GM12801 (cell line): Measurements from ENCODE around the gene MYRFL.

Source experiments
- TF ChIP-seq, protein P1 (sequence below): IDR thresholded peaks from one replicate; pipeline ENCODE4 v1.5.1; 2011; ENCODE audit warnings: control low read depth; ENCODE audit not compliant: insufficient read length; ENCODE audit errors: extremely low read depth

The MYRFL gene

DNA sequence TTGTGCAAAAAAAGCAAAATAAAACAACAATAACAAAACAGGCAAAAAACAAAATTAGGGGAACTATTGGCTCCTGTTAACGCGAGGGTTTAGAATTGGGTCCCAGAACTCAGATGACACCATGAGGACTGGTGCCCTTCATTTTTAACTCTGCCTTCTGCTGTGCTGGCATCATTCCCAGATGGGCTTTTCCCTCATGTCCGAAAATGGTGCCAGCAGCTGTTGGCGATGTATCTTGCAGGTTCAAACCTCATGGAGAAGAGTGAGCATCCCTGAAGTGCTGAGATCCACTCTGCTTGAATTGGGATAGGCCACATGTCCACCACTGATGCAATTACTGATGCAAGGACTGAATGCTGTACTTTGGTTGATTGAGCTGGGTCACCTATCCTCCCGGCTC lies 61.1 kb downstream of the MYRFL start:
- TF ChIP-seq, protein P1, sequence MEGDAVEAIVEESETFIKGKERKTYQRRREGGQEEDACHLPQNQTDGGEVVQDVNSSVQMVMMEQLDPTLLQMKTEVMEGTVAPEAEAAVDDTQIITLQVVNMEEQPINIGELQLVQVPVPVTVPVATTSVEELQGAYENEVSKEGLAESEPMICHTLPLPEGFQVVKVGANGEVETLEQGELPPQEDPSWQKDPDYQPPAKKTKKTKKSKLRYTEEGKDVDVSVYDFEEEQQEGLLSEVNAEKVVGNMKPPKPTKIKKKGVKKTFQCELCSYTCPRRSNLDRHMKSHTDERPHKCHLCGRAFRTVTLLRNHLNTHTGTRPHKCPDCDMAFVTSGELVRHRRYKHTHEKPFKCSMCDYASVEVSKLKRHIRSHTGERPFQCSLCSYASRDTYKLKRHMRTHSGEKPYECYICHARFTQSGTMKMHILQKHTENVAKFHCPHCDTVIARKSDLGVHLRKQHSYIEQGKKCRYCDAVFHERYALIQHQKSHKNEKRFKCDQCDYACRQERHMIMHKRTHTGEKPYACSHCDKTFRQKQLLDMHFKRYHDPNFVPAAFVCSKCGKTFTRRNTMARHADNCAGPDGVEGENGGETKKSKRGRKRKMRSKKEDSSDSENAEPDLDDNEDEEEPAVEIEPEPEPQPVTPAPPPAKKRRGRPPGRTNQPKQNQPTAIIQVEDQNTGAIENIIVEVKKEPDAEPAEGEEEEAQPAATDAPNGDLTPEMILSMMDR, result no peak

DNA sequence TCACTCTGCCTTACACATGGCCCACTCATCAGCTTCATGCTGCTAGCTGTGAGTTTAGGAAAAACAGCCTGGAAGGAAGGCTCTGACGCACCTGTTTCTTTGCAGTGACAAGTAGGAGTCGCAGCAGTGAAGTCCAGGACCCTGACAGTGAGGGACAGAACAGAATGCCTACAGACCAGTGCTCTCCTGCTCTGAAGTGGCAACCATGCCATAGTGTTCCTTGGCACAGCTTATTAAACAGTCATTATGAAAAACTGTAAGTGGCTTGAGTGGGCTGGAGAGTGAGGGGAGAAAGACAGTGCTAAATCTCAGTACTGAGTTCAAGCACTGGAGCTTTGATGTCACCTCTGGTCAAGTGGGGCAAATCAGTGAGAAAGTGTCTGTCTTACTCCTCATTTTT lies 61.7 kb downstream of the MYRFL start:
- TF ChIP-seq, protein P1, result no peak

DNA sequence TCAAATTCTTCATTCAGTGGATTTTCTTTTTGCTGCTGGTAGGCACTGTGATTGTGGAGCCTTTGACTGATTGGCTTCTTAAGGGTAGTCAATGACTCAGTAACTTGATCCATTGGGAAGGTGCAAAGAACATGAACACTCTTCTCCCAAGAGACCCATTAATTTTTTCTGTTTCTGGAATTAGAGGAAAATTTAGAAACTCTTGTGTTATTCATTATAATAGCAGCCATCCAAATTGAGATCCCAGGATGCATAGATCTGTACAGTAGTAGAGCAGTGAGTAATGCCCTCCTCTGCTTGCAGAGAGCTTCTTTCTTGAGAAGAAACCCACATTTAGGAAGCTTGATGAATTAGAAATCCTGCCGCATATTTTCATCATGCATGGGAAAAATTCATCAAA lies 63.9 kb downstream of the MYRFL start:
- TF ChIP-seq, protein P1, result no peak

DNA sequence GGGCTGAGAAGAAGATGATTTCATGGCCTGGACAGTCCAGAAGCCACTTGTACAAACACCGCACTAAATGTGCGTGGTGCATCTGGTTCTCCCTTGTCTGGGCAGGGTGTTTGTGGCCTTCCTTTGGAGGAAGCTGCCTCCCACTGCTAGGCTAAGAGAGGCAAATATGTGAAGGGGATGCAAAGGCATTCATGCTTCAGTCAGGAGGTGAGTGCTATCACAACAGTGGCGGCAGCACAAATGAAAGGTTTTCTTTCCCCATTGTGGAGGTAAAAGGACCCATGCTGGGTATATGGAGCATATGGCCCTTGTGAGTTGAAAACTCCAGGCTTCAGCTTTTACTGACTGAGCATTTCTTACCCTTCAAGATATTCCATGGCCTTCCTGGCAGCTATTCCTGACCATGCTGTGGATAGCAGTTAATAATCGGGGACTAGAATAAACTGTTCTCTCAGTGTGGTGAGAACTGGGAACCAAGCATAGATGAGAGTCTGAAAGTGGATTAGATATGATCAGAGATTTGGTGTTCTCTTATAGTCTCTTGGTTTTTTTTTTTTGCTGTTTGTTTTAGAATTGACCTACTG lies 69.9 kb downstream of the MYRFL start:
- TF ChIP-seq, protein P1, result no peak

DNA sequence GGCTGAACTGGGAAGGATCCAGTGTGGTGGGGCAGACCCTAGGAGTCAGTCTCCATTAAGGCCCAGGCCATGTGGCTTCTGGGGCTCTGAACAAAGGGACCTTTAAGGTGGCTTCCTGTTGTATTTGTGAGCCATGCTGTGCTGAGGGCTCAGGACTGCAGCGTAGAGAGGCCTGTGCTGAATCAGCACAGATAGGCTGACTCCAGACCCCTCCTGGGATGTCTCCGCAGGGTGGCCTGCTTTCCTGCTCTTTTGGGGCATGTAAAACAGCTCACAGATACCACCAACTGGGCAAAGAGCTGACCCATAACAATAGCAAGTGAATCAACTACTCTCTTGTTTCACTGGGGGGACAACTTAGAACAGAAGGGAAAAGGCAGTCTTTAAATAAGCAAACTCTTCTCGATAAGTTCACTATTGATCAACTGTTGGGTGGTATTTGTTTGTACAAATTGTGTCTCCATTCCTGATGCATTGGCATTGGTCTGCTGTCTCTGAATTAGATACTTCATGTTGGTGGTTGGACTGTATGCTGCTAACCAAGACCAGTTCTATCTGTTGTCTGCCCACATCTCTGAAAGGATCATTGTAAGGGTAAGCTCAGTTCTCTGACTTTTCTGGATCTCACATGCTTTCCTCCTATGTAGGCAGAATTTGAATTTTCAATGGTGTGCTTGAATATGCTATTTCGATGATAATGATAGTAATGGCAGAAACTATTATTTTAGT lies 71.8 kb downstream of the MYRFL start:
- TF ChIP-seq, protein P1, result no peak

DNA sequence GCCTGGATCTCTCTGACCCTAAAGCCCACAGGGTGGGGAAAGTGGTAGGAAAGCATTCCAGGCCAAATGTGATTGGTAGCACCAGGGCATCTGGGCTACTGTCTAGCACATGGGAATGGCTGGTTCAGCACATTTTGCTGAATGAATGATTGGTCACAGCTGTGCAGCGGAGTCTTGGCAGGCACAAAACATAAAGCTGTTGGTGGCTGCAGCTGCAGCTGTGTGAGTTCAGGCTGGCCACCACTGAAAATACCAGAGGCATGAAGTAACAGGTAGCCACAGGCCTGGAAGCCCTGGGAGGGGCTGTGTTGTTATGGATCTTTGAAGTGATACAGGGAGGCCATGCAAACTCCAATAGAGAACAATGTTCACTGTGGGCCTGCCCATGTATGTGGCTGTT lies 72.7 kb downstream of the MYRFL start:
- TF ChIP-seq, protein P1, result no peak

DNA sequence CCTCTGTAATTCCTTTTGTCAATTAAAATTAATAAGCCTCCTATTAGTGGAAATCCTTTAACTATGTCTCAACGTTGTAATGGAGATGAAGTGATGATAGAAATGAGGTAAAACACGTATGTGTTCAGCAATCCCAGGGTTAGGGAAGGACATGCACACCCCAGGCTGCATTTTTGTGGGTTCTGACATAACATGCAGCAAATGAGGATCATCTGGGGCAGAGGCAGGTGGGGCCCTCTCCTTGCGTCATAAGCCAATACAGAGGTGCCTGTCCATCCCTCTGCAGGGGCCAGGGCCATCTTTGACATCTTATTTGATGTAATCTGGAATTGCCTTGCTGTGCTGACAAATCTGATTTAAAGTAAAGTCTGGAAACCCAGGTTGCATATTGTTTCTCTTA lies 73.2 kb downstream of the MYRFL start:
- TF ChIP-seq, protein P1, result no peak
